Measurements from ENCODE around the gene CCNJ.
"Not testable (repeated sequence)": the region's sequence is repeated elsewhere in the genome, so short reads cannot be mapped to it uniquely, and the experiment has no call there.

CCNJ gene, protein sequence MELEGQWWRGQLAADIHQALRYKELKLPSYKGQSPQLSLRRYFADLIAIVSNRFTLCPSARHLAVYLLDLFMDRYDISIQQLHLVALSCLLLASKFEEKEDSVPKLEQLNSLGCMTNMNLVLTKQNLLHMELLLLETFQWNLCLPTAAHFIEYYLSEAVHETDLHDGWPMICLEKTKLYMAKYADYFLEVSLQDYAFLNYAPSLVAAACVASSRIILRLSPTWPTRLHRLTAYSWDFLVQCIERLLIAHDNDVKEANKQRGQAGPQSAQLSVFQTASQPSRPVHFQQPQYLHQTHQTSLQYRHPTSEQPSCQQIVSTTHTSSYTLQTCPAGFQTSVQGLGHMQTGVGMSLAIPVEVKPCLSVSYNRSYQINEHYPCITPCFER

DNA sequence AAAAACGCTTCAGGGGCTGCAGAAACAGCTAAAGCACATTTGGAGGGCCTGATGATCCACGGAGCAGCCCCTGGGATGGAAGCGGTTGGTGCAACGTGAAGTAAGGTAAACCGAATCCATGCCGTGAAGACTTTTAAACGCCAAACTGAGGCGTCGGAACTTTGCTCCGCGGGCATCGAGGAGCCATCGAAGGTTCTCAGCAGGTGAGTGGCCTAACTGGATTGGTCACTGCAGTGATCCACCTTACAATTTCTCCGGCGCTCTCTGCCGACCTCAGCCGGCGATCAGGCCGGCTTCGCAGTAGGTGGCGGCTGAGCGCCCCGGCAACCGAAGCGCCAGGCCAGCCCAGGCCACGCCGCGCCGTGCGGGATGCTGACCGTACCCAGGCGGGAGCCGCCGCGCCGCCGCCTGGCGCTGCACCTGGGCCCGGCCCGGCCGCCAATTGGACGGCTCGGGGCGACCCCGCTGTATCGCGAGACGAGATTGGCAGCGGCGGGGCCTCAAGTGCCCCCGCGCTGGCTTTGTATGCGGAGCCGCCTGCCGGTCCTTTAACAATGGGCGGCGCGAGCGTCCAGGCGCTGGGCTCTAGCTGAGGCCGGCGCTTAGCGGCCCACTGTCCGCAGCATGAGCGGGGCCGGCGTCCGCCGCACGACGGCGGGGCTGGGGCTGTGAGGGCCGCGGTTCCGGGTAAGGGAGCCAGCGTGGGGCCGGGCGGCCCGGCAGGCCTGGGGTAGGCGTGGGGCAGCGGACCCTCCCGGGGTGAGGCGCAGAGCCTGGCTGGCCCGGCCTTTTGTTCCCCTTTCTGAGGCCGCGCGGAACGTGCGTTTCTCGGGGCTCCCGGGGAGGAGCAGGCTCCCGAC is at the start of gene CCNJ:
Gene CCNJ (plus strand): TSS at position 551 of the 860 bp plus-strand sequence. CDS start 811 bp downstream, outside the sequence.
- peak; percentile 93 for DNase-seq

DNA sequence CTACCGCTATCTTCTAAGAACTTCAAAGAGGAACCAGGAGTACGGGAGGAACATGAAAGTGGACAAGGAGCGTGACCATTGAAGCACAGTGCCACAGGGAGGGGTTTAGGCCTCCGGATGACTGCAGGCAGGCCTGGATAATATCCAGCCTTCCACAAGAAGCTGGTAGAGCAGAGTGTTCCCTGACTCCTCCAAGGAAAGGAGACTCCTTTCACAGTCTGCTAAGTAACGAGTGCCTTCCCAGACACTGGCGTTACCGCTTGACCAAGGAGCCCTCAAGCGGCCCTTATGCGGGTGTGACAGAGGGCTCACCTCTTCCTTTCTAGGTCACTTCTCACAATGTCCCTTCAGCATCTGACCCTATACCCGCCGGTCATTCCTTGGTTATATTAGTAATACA is 49.0 kb upstream of the CCNJ start:
- DNase-seq: not testable (repeated sequence)

DNA sequence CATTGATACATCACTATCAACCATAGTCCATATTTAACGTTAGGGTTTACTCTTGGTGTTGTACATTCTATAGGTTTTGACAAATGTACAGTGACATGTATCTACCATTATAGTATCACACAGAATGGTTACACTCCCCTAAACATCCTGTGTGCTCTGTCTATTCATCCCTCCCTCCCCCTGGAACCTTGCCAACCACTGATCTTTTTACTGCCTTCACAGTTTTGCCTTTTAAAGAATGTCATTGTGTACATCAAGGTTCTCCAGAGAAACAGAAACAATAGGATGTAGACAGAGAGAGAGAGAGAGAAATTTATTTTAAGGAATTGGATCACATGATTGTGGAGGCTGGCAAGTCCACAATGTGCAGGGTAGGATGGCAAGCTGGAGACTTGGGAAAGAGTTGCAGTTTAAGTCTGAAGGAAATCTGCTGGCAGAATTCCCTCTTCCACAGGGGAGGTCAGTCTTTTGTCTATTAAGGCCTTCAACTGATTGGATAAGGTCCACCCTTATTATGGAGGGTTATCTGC is 45.1 kb upstream of the CCNJ start:
- DNase-seq: no peak

DNA sequence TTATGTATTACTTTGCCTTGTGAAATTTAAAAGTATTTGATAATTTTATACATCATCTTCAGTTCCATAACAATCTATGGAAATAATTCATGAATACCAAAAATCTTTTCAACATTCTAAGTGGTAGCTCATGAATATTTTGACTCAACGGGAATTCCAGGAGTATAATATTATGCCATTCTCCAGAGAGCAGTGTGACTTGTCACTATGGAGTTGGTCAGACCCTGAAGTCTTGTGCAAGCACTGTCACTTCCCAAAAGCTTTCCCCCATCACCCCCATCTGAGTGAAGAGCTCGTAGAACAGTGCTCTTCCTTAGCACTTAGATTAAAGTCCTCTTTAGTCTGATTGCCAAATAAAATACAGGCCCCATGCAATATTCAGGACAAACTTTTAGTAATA is 29.4 kb upstream of the CCNJ start:
- no peak for DNase-seq

DNA sequence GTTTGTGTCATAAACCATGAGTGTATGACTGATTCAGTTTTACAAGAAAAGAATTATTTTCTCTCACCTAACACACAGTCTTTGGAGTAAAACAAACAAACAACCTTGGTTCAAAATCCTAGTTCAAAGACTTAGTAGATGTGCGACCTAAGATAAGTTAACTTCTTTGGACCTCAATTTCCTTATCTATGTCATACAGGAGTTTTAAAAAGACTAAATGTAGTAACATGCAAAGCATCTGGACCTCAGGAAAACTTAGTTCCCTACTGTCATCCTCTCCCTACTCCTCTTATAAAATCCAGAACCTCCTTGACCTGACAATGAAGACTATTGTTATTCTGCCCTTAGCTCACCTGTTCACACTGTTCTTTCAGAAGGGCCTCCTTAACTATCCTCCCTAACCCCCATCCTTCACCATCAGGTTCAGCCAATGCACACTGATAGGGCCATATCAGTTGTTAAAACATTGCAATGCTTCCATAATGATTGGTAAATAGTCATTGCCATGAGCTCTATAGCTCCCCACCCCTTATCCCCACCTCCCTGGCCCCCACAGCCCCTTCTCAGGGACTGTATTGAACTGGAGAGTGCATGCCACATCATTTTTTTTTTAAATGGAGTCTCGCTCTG is 28.8 kb upstream of the CCNJ start:
- DNase-seq: no peak

DNA sequence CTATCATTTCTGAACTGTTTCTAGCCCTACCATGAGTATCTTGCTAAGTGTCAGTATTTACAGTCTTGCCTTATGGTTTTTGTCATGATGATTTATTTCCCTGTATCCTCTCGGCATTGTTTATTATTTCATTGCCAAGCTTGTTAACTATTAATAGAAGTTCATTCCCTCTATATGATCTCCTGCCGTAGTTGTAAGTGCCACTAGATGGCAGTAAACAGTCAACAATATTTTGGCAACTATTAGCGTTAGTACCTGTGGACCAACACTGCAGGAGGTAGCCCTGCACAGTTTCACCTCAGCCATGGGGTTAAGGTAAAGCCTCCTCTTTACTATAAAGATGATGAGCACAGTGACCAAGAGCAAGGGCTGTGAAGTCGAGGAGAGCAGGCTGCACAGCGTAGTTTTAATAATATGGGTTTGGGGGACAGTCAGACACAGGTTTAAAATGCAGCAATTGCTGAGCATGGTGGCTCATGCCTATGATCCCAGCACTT is 26.1 kb upstream of the CCNJ start:
- DNase-seq: peak; percentile 62

DNA sequence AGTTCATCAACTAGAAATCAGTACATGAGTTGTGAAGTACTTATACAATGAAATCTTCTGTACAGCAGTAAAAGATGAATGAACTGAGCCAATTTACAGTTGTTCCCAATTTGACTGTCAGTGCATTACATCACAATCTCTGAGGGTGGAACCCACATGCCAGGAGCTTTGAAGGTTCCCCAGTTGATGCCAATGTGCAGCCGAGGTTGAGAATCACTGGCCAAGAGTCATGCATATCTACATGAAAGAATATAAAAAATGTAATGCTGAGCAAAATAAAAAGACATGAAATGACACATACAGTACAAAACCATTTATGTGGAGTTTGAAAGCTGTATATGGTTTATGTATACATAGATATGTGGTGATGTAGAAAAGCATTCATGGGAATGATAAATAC is 22.1 kb upstream of the CCNJ start:
- DNase-seq: no peak

DNA sequence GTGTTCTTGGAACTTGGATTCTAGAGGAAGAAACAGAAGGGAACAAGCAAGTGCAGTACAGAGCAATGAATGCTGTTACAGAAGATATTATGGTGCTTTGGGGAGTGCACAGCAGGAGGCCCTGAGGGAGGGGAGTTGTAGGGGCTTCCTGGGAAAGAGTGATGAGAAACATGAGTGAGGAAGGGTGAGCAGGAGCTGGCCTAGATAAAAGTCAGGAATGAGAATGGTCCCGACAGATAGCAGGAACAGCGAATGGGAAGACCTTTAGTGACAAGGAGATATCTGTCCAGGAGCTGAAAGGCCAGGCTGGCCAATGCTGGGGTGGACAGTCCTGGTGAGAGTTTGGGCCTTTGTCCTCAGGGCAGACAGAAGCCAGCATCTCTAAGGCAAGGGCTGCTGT is 20.6 kb upstream of the CCNJ start:
- DNase-seq: no peak

DNA sequence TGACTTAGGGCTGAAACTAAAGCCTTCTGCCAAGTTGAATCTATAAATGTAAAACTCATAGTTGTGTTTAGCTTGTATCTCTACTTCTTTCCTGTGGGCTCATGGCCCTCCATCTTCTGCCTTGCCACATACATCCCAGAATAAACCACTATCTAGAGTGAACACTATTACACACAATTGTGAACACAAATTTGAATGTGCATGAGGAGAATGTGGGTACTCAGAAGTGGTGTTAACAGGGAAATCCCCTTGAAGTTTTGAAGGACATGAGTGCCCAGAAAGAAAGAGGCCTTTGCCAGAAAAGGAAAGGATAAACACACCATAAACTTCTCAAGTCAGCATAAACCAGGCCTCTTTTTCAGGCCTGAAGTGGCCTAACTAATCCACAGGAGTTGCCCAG is 20.2 kb upstream of the CCNJ start:
- no peak for DNase-seq

DNA sequence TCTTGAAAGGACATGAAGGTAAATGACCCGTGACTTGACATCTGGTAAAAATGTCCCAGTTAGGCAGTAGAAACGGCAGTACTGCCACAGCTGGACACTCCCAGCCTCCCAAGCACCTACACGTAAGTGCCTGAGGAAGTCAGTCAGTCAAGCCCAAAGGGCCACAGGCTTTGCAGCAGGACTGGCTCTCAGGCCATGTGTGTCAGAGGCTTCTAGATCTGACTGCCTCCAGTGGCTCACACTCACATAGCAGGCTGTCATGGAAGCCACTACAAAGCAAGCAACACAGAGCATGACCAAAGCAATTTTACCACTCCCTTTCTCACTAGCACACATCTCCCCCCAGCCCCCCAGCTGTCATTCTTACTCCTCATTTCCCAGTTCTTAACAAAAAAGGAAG is 17.8 kb upstream of the CCNJ start:
- no peak for DNase-seq

DNA sequence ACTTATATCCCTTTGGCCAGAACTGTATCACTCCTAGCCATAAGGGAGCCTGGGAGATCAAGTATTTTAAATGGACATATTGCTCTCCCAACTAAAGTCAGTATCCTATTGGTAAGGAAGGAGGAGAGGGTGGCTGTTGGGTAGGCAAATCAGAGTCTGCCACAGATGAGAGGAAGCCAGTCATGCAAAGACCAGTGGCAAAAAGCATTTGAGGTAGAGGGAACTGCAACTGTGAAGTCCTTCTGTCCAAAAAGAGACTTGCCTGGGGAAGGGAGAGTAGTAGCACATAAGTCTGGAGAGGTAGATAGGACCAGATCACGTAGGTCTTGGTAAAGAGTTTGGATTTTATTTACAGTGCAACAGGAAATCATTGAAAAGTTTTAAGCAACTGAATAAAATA is 8.8 kb upstream of the CCNJ start:
- DNase-seq: no peak

DNA sequence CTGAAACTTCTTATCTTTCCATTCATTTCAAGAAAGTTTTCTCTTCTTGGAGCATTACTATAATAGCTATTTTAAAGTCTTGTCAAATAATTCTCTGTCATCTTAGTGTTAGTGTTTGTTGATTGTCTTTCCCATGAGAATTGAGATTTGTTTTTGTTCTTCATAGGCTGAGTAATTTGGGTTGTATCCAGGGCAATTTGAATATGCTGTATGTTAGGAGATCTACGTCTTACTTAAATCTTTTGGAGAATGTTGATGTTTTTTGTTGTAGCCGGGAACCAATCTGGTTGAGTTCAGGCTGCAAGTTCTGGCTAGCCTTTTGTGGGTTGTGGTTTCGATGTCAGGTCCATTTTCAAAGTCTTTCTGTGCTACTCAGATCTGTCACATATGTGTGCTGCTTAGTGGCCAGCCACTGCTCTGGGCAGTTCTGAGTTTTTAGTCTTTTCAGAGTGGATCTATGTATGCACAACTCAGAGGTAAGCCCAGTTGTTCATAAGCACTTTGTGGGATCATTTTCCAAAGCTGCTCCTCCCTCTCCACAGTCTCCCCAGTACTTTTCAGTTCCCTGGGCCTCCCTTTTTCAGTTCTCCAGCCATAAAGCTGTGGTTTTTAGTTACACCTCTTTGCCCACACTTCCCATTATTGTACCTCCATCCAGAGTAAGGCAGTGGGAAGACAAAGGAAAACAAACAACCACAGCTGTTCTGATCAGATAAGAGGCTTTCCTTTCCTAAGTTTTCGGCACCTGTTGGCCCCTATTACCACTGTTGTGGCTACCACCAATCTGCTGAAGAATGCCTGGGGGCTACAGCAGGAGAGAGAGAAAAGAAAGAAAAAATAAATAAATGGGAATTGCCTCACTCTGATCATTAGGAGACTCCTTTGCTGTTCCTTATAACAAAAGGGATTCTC is 4.7 kb upstream of the CCNJ start:
- no peak for DNase-seq

DNA sequence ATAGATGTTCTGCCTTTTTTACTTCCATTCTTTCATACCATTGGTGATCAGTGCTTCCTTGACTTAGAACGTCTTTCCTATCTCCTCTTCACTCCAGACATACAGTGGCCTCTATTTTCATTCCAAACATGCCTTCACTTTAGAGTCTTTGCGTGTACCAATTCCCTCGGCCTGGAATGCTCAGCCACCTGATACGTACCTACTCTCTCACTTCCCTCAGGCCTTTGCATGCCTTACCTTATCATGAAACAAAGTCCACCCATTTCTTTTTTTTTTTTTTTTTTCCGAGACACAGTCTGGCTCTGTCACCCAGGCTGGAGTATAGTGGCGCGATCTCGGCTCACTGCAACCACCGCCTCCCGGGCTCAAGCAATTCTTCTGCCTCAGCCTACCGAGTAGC is 2.2 kb upstream of the CCNJ start:
- DNase-seq: no peak

DNA sequence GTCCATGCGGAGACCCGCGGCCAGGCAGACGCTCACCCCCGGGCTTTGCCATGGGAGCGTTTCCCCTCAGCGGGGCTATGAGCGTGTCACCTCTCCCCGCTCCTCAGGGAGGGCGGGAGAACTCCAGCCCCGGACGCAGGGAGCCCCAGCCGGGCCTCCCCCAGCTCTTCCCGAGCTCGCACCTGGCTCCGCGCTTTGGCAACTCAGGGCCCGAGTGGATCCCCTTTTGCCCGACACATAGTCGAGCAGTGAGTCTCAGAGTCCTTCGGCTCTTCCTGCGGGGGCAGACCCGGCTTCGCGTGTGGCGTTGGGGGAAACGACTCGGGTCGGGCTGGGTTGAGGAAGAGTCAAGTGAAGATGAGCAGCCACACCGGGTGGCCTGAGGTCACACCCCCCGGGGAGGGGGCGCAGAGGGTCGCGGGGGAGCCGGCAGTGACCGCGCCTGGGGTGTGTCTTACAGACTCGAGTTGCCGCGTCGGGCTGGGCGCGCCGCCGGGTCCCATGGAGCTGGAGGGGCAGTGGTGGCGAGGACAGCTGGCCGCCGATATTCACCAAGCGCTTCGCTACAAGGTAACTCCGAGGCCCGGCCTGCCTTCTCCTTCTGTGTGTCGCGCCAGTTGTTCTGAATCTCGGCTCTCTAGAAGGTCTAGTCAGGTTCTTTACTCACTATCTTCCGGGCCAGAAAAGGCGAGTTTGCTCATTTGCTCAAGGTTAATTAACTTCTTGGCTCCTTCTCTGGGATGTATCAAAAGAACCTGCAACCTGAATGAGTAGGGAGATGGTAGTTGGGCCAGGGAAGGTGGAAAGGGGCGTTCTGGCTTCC is 721 bp downstream of the CCNJ start:
- DNase-seq: peak; percentile 84

DNA sequence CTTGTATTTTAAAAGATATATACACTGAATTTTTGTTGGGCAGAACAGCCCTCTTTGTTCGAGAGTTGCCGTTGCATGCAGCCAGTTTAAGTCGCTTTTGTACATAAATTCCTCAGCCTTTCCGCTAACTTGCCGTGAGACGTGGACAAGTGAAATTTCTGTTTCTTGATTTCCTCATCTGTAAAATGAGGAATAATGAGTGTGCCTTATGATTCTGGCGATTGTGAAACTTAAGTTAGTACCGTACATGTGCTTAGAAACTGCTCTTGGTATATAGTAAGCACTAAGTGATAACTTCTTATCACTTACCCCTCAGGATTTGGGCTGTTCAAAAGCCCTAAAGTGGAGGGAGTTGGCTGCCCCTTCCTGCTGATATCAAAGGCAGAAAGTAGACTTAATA is 1.4 kb downstream of the CCNJ start:
- DNase-seq: no peak

DNA sequence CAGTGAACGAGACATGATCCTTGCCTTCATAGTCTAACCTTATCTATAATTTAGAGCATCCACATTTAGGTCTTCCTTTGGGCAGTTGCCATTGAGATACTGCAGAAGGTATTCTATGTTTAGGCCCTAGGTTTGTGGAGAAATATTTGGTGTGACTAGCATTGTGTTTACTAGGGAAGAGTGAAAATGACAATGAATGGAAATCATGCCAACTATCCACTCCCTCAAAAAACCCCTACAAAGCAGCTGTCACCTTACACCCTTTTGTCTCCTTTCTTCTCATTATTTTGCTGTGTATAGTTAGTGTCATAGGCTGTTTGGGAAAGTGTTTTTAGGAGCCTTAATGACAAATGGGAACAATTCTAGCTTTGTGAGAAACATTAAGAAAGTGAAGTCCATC is 3.2 kb downstream of the CCNJ start:
- no peak for DNase-seq

DNA sequence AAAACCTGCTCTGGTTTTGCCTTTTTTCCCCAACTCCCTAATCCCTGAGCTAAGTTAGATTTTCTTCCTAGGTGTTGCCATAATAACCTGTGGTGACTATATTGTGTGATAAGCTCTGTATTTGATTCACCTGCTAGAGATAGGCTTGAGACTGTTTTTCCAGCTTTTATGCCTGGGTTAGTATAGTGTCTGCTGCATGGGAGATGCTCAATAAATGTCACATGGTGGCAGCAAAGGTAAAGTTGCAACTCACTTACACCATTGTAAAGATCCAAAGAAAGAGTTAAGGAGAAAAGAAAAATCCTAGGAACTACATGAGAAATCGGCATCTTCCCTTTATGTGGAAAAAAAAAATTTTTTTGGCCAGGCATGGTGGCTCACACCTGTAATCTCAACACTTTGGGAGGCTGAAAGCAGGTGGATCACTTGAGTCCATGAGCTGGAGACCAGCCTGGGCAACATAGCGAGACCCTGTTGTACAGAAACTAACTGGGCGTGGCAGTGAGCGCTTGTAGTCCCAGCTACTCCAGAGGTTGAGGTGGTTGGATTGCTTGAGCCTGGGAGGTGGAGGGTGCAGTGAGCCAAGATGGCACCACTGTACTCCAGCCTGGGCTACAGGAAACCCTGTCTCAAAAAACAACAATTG is 3.7 kb downstream of the CCNJ start:
- DNase-seq: no peak

DNA sequence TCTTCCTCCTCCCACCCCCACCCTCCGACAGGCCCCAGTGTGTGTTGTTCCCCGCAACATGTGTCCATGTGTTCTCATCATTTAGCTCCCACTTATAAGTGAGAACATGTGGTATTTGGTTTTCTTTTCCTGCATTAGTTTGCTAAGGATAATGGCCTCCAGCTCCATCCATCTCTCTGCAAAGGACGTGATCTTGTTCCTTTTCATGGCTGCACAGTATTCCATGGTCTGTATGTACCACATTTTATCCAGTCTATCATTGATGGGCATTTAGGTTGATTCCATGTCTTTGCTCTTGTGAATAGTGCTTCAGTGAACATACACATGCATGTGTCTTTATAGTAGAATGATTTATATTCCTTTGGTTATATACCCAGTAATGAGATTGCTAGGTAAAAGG is 4.5 kb downstream of the CCNJ start:
- not testable (repeated sequence) for DNase-seq

DNA sequence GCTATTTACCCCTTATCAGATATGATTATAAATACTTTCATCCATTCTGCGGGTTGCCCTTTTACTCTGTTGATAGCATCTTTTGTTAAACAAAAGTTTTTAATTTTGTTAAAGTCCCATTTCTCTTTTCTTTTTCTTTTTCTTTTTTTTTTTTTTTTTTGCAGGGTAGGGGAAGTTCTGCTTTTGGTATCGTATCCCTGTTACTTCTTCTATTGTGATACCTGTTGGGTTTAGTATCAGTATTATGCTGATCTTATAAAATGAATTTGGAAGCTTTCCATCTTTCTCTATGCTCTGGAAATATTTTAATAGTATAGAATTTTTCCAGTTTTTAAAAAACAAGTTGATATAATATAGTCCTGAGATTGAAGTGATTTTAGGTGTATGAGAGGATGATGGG is 6.0 kb downstream of the CCNJ start:
- DNase-seq: no peak

DNA sequence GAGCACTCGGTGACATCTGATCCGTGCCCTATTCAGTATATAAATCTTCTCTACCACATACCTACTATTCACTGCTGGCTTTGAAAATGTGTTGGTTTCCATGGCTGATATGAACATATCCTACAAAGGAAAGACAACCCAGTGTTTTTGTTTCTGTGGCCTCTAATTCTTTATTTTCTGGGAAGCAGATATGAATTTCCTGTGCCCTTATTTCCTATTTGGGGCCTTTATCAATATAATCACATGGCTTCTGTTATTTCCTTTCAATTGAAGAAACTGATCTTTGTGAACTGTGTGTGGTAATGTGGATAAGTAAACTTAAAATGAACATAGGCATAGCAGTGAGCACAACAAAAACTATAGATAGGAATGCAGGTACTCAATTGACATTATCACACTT is 10.6 kb downstream of the CCNJ start:
- no peak for DNase-seq

DNA sequence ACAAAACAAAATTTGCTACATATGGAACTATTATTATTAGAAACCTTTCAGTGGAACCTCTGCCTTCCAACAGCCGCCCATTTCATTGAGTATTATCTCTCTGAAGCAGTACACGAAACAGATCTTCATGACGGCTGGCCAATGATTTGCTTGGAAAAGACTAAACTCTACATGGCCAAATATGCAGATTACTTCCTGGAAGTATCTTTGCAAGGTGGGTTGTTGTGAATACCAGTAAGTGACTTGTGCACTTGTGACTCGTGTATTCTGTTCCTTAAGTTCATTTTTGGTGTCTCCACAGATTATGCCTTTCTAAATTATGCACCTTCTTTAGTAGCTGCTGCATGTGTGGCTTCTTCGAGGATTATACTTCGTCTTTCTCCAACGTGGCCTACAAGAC is 13.4 kb downstream of the CCNJ start:
- no peak for DNase-seq
